ENCODE data around the gene EFCAB12. TPM values are rescaled to one million over a fixed set of nuclear protein-coding genes. Genes with fewer than 3 reads are reported as not detected.

The EFCAB12 gene
- polyA plus RNA-seq, 4 donors: 0.04 to 0.89 (median 0.47) TPM

GRCh38 chr3:129432671-129433070 is 4.2 kb upstream of the EFCAB12 start:
- FAIRE-seq (no peak), DNase-seq (no peak)
- Histone ChIP-seq H3K27ac (ENCODE audit: low read depth in 1 of 3, low read length in 2 of 3) (no peak overlapping the region), H3K27me3 (ENCODE audit: control insufficient read depth in 3 of 3, insufficient read depth in 3 of 3, low read length in 3 of 3) (no peaks in the 10 kb centered on the region), H3K36me3 (ENCODE audit: control insufficient read depth in 3 of 3, insufficient read depth in 2 of 3, low read depth in 1 of 3, low read length in 3 of 3) (peaks cover 11 to 19% (median 13%) of the 10 kb centered on the region in 3 donors), H3K4me1 (ENCODE audit: control insufficient read depth in 3 of 3, insufficient read depth in 2 of 3, low read depth in 1 of 3, low read length in 2 of 3) (peaks cover 0 to 8% (median 3%) of the 10 kb centered on the region in 3 donors), H3K9me3 (ENCODE audit: control insufficient read depth in 2 of 2, insufficient read depth in 1 of 2, low read depth in 1 of 2, low read length in 1 of 2) (no peaks in the 10 kb centered on the region), H3K4me3 (ENCODE audit: low read depth in 1 of 3, low read length in 3 of 3) (no peak overlapping the region)

GRCh38 chr3:129432036-129432435 is 3.6 kb upstream of the EFCAB12 start:
- peaks cover 0 to 8% (median 3%) of the 10 kb centered on the region in 3 donors for H3K4me1 ChIP-seq (ENCODE audit: control insufficient read depth in 3 of 3, insufficient read depth in 2 of 3, low read depth in 1 of 3, low read length in 2 of 3)
- WGBS, 3 donors: 72 to 86% (median 79%) methylated on average over 7 of the region's 7 CpGs
- H3K4me3 ChIP-seq (ENCODE audit: low read depth in 1 of 3, low read length in 3 of 3): no peak overlapping the region
- H3K36me3 ChIP-seq (ENCODE audit: control insufficient read depth in 3 of 3, insufficient read depth in 2 of 3, low read depth in 1 of 3, low read length in 3 of 3): peaks cover 9 to 19% (median 11%) of the 10 kb centered on the region in 3 donors
- no peaks in the 10 kb centered on the region for H3K27me3 ChIP-seq (ENCODE audit: control insufficient read depth in 3 of 3, insufficient read depth in 3 of 3, low read length in 3 of 3)
- H3K27ac ChIP-seq (ENCODE audit: low read depth in 1 of 3, low read length in 2 of 3): no peak overlapping the region
- FAIRE-seq: no peak
- no peaks in the 10 kb centered on the region for H3K9me3 ChIP-seq (ENCODE audit: control insufficient read depth in 2 of 2, insufficient read depth in 1 of 2, low read depth in 1 of 2, low read length in 1 of 2)
- no peak for DNase-seq

- WGBS, 3 donors: 70 to 78% (median 75%) methylated on average over 4 of the region's 4 CpGs
- FAIRE-seq: no peak
- H3K4me3 ChIP-seq (ENCODE audit: low read depth in 1 of 3, low read length in 3 of 3): no peak overlapping the region
These were observed 1.2 kb upstream of the EFCAB12 start for GRCh38 chr3:129429602-129430001.

GRCh38 chr3:129429080-129429451 is 630 bp upstream of the EFCAB12 start:
- no peak for FAIRE-seq
- WGBS, 3 donors: 80 to 88% (median 81%) methylated on average over 3 of the region's 3 CpGs
- Histone ChIP-seq H3K36me3 (ENCODE audit: control insufficient read depth in 3 of 3, insufficient read depth in 2 of 3, low read depth in 1 of 3, low read length in 3 of 3) (peaks cover 5 to 17% (median 6%) of the 10 kb centered on the region in 3 donors), H3K27me3 (ENCODE audit: control insufficient read depth in 3 of 3, insufficient read depth in 3 of 3, low read length in 3 of 3) (no peaks in the 10 kb centered on the region), H3K4me1 (ENCODE audit: control insufficient read depth in 3 of 3, insufficient read depth in 2 of 3, low read depth in 1 of 3, low read length in 2 of 3) (peaks cover 0 to 8% (median 0%) of the 10 kb centered on the region in 3 donors), H3K4me3 (ENCODE audit: low read depth in 1 of 3, low read length in 3 of 3) (no peak overlapping the region), H3K27ac (ENCODE audit: low read depth in 1 of 3, low read length in 2 of 3) (peak overlapping the region in 1 of 3 donors; percentile 35), H3K9me3 (ENCODE audit: control insufficient read depth in 2 of 2, insufficient read depth in 1 of 2, low read depth in 1 of 2, low read length in 1 of 2) (no peaks in the 10 kb centered on the region)
- no peak for DNase-seq

More at GRCh38 chr3:129429602-129430001, 1.2 kb upstream of the EFCAB12 start:
- peaks cover 0 to 8% (median 0%) of the 10 kb centered on the region in 3 donors for H3K4me1 ChIP-seq (ENCODE audit: control insufficient read depth in 3 of 3, insufficient read depth in 2 of 3, low read depth in 1 of 3, low read length in 2 of 3)
- H3K27ac ChIP-seq (ENCODE audit: low read depth in 1 of 3, low read length in 2 of 3): no peak overlapping the region
- no peak for DNase-seq
- H3K27me3 ChIP-seq (ENCODE audit: control insufficient read depth in 3 of 3, insufficient read depth in 3 of 3, low read length in 3 of 3): no peaks in the 10 kb centered on the region
- H3K9me3 ChIP-seq (ENCODE audit: control insufficient read depth in 2 of 2, insufficient read depth in 1 of 2, low read depth in 1 of 2, low read length in 1 of 2): no peaks in the 10 kb centered on the region
- peaks cover 5 to 17% (median 6%) of the 10 kb centered on the region in 3 donors for H3K36me3 ChIP-seq (ENCODE audit: control insufficient read depth in 3 of 3, insufficient read depth in 2 of 3, low read depth in 1 of 3, low read length in 3 of 3)

DNA sequence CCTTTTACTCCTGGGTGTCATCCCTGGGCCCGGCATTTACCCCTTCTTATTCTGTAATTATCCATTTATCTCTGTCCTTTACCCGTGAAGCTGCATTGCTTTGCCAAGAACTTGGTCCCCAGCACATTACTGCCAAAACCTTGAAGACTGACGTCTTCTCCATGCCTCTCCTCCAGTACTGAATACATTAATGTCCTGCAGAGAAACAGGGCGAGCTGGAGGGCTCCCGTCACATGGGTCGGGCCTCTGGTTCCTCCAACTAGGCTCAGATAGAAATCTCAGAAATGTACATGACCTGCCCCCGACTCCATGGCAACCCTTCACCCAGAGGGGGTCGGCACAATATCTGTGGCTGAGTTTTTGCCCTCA is 445 bp downstream of the EFCAB12 start:
- H3K4me3 ChIP-seq (ENCODE audit: low read depth in 1 of 3, low read length in 3 of 3): peak overlapping the region in 2 of 3 donors; percentile 8 to 54
- FAIRE-seq: no peak
- H3K27ac ChIP-seq (ENCODE audit: low read depth in 1 of 3, low read length in 2 of 3): no peak overlapping the region

GRCh38 chr3:129425619-129426018 is 2.8 kb downstream of the EFCAB12 start:
- Histone ChIP-seq H3K36me3 (ENCODE audit: control insufficient read depth in 3 of 3, insufficient read depth in 2 of 3, low read depth in 1 of 3, low read length in 3 of 3) (peaks cover 0 to 4% (median 0%) of the 10 kb centered on the region in 3 donors), H3K27ac (ENCODE audit: low read depth in 1 of 3, low read length in 2 of 3) (no peak overlapping the region), H3K27me3 (ENCODE audit: control insufficient read depth in 3 of 3, insufficient read depth in 3 of 3, low read length in 3 of 3) (no peaks in the 10 kb centered on the region), H3K9me3 (ENCODE audit: control insufficient read depth in 2 of 2, insufficient read depth in 1 of 2, low read depth in 1 of 2, low read length in 1 of 2) (no peaks in the 10 kb centered on the region), H3K4me1 (ENCODE audit: control insufficient read depth in 3 of 3, insufficient read depth in 2 of 3, low read depth in 1 of 3, low read length in 2 of 3) (peaks cover 0 to 8% (median 0%) of the 10 kb centered on the region in 3 donors), H3K4me3 (ENCODE audit: low read depth in 1 of 3, low read length in 3 of 3) (no peak overlapping the region)
- no peak for FAIRE-seq
- 29 to 64% (median 40%) methylated on average over 2 of the region's 2 CpGs for WGBS, 3 donors
- no peak for DNase-seq

More for the DNA sequence above, 445 bp downstream of the EFCAB12 start:
- DNase-seq: no peak
- no peaks in the 10 kb centered on the region for H3K9me3 ChIP-seq (ENCODE audit: control insufficient read depth in 2 of 2, insufficient read depth in 1 of 2, low read depth in 1 of 2, low read length in 1 of 2)
- no peaks in the 10 kb centered on the region for H3K27me3 ChIP-seq (ENCODE audit: control insufficient read depth in 3 of 3, insufficient read depth in 3 of 3, low read length in 3 of 3)
- WGBS, 3 donors: 7 to 16% (median 10%) methylated on average over 8 of the region's 8 CpGs
- H3K36me3 ChIP-seq (ENCODE audit: control insufficient read depth in 3 of 3, insufficient read depth in 2 of 3, low read depth in 1 of 3, low read length in 3 of 3): peaks cover 3 to 17% (median 4%) of the 10 kb centered on the region in 3 donors
- H3K4me1 ChIP-seq (ENCODE audit: control insufficient read depth in 3 of 3, insufficient read depth in 2 of 3, low read depth in 1 of 3, low read length in 2 of 3): peaks cover 0 to 8% (median 0%) of the 10 kb centered on the region in 3 donors

DNA sequence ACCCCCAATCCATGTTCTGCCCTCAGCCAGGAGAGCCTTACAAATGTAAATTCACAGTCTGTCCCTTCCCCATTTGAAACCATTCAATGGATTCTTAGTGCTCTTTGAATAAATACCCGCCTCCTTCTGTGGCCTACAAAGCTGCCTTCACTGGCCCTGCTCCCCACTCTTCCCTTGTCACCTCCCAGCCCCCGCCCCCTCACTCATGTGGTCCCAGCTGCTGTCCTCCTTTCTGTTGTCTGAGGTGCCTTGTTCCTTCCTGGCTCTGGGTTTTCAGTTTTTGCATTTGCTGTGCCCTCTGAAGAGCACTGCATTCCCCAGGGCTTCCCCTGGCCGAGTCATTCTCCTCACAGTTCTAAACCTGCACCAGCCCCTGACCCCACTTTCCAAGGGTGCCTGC is 3.2 kb downstream of the EFCAB12 start:
- no peaks in the 10 kb centered on the region for H3K9me3 ChIP-seq (ENCODE audit: control insufficient read depth in 2 of 2, insufficient read depth in 1 of 2, low read depth in 1 of 2, low read length in 1 of 2)
- H3K4me3 ChIP-seq (ENCODE audit: low read depth in 1 of 3, low read length in 3 of 3): no peak overlapping the region
- no peak for DNase-seq
- H3K4me1 ChIP-seq (ENCODE audit: control insufficient read depth in 3 of 3, insufficient read depth in 2 of 3, low read depth in 1 of 3, low read length in 2 of 3): peaks cover 0 to 8% (median 0%) of the 10 kb centered on the region in 3 donors
- no peak overlapping the region for H3K27ac ChIP-seq (ENCODE audit: low read depth in 1 of 3, low read length in 2 of 3)
- whole genome bisulfite sequencing, 3 donors: 78 to 83% (median 80%) methylated on average over 3 of the region's 3 CpGs
- FAIRE-seq: no peak
- no peaks in the 10 kb centered on the region for H3K27me3 ChIP-seq (ENCODE audit: control insufficient read depth in 3 of 3, insufficient read depth in 3 of 3, low read length in 3 of 3)
- H3K36me3 ChIP-seq (ENCODE audit: control insufficient read depth in 3 of 3, insufficient read depth in 2 of 3, low read depth in 1 of 3, low read length in 3 of 3): peaks cover 0 to 4% (median 0%) of the 10 kb centered on the region in 3 donors

DNA sequence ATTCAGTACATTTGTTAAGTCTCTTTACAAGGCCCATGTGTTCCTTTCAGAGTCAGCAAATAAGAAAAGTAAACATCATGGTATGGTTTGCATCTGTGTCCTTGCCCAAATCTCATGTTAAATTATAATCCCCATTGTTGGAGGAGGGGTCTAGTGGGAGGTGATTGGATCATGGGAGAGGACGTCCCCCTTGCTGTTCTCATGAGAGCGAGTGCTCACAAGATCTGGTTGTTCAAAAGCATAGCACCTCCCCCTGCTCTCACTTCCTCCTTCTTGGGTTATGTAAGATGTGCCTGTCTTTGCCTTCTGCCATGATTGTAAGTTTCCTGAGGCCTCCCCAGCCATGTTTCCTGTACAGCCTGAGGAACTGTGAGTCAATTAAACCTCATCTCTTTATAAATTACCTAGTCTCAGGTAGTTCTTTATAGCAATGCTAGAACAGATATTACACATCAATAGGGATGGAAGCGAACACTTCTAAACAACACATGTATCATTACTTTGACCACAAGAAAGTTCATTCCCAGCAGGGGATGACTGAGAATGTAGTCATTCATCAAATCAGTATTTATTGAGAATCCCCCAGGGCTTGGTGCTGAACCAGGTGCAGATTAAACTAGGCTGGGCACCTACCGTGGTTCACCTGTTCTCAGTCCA is 4.1 kb downstream of the EFCAB12 start:
- Histone ChIP-seq H3K27ac (ENCODE audit: low read depth in 1 of 3, low read length in 2 of 3) (no peak overlapping the region), H3K9me3 (ENCODE audit: control insufficient read depth in 2 of 2, insufficient read depth in 1 of 2, low read depth in 1 of 2, low read length in 1 of 2) (no peaks in the 10 kb centered on the region), H3K36me3 (ENCODE audit: control insufficient read depth in 3 of 3, insufficient read depth in 2 of 3, low read depth in 1 of 3, low read length in 3 of 3) (no peaks in the 10 kb centered on the region), H3K27me3 (ENCODE audit: control insufficient read depth in 3 of 3, insufficient read depth in 3 of 3, low read length in 3 of 3) (no peaks in the 10 kb centered on the region), H3K4me3 (ENCODE audit: low read depth in 1 of 3, low read length in 3 of 3) (no peak overlapping the region), H3K4me1 (ENCODE audit: control insufficient read depth in 3 of 3, insufficient read depth in 2 of 3, low read depth in 1 of 3, low read length in 2 of 3) (peaks cover 0 to 8% (median 0%) of the 10 kb centered on the region in 3 donors)
- WGBS, 3 donors: 67 to 81% (median 73%) methylated on average over 4 of the region's 4 CpGs
- DNase-seq (no peak), FAIRE-seq (no peak)

GRCh38 chr3:129422897-129423296 is 5.5 kb downstream of the EFCAB12 start:
- 84 to 98% (median 86%) methylated on average over 1 of the region's 1 CpG for WGBS, 3 donors
- H3K27ac ChIP-seq (ENCODE audit: low read depth in 1 of 3, low read length in 2 of 3): no peak overlapping the region
- H3K36me3 ChIP-seq (ENCODE audit: control insufficient read depth in 3 of 3, insufficient read depth in 2 of 3, low read depth in 1 of 3, low read length in 3 of 3): no peaks in the 10 kb centered on the region
- FAIRE-seq: no peak
- H3K4me1 ChIP-seq (ENCODE audit: control insufficient read depth in 3 of 3, insufficient read depth in 2 of 3, low read depth in 1 of 3, low read length in 2 of 3): peaks cover 0 to under 1% (median 0%) of the 10 kb centered on the region in 3 donors
- H3K27me3 ChIP-seq (ENCODE audit: control insufficient read depth in 3 of 3, insufficient read depth in 3 of 3, low read length in 3 of 3): no peaks in the 10 kb centered on the region
- DNase-seq: no peak
- H3K9me3 ChIP-seq (ENCODE audit: control insufficient read depth in 2 of 2, insufficient read depth in 1 of 2, low read depth in 1 of 2, low read length in 1 of 2): no peaks in the 10 kb centered on the region
- no peak overlapping the region for H3K4me3 ChIP-seq (ENCODE audit: low read depth in 1 of 3, low read length in 3 of 3)

All from small intestine (tissue), 7 donors.